HG02870 (cell line): ENCODE data around the gene HAO1.
"Not testable (repeated sequence)": the region's sequence is repeated elsewhere in the genome, so short reads cannot be mapped to it uniquely, and the experiment has no call there.

Experiments
- ATAC-seq: cut with Tn5 transposase; IDR thresholded peaks from one replicate; pipeline ENCODE4 v1.9.1; 2021; ENCODE audit warnings: mild to moderate bottlenecking, moderate library complexity; ENCODE audit not compliant: unreplicated experiment

The HAO1 gene

DNA sequence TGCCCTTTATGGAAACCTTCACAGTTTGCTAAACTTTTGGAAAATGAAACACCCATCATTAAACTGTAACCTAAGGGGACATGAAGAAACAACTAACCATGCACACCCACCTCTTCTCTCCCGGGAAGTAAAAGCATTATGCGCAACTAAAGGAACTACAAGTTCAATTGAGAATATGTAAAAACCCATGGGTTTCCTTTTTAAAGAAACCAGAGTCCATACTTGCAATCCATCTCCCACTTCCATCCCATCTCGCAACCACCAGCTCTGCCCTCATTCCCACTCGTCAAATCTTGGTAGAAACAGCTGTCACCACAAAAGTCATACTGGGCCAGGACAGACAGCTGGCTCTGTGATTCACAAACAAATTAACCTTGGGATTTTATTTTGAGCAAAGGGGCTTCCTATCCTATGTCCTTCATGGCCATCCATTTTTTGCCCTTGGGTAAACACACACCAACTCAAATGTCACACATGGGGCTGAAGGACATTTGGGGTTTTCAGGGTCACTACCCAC is 81.5 kb downstream of the HAO1 start:
- ATAC-seq, result no peak

GRCh38 chr20:7856756-7857155 is 83.5 kb downstream of the HAO1 start:
- ATAC-seq, result no peak

DNA sequence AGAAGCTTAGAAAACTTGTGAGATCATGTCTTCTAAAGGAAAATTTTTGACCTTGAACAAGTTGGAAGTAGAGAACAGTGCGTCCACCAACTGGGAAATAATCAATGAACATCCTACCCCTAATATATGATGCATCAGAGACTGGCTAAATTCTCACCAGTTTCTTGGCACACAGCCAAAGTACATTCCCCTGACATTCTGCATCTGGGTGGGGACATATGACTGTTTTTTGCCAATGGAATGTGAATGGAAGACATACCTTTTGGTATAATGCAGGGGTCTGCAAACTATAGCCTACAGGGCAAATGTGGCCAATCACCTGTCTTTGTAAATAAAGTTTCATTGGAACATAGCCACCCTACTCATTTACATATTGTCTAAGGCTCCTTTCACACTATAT is 84.7 kb downstream of the HAO1 start:
- ATAC-seq, result no peak

DNA sequence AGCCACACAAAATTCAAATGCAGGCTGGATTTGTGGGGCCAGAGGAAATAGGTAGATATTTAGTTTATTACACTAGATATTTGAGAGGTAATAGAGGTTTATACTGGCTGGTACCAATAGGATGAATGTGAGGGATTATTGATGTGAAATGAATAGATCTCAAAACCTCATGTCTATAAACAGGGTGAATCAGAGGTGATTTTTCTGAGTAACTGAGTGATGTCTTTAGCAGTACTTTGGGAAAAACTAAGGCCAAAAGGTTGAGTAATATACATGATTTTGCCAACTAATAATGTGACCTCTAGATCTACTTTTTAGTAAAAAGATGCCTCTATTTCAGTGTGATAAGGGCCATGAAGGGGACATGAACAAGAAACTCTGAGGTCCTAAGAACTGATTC is 86.8 kb downstream of the HAO1 start:
- ATAC-seq, result no peak

GRCh38 chr20:7850775-7851490 is 89.3 kb downstream of the HAO1 start:
- no peak for ATAC-seq

DNA sequence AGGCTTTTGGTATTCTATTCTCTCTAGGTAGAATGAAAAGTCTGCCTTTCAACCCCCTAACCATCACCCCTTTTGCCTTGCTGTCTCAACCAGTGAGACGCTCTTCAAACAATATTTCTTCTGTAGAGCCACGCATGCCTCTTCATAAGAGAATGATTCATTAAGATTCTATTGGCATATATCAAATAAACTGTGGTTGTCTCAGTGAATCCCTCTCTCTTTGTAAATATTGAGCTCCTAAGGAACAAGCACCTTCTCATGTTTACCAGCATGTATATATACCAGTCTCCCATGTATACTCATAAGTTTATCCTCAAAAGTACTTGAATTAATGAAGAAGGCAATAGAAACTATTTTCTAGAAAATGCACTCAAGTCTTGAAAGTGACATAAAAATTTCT is 90.6 kb downstream of the HAO1 start:
- no peak for ATAC-seq

DNA sequence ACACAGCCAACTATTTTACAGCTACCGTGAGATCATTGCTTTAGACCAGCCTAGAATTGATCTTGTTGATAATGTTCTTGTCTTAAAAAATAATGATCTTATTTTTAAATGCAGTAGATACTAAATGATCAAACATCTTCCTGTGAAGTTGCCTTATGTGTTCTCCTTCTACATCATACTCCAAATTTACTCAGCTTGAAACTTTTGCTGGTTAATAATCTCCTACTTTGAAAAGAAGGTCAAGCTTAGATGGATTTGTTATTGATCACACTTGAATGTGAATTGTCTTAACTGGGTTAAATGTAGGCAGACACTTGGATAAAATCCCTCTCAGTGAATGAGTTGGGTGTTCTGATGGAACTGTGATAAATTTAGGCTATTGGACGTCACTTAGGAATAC is 91.9 kb downstream of the HAO1 start:
- ATAC-seq, result no peak

DNA sequence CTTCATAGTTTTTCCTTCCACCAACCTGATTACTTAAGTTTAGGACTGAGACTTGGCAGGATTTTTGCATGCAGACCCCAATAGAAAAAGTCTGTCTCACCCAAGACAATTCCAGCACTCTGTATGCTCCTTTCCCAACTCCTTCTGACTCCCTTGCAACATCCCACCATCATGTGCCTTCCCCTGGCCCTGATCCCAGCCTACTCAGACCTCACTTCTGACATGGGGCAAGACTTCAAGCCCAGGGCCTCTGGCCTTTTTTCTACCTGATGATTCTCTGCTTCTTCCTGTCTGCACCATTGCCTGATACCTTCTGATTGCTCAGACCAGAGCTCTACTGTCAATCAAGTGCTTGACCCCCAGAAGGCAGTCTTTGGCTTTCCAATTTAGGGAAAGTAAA is 96.6 kb downstream of the HAO1 start:
- ATAC-seq, result no peak

DNA sequence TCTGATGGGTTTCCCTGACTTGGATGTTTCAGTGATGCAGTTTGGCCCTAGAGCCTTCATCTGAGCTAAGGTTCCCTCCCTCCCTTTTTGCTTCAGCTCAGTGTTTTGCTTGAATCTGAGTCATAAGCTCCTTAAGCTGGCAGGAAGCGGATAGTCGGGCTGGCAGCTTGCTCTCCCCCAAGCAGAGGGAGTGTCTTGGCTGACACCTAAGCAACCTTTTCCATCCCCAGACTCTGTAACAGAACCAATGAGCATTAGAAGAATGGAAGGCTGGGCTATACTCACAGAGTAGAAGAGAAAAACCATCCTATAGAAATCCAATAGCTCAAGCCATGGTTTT is 98.3 kb downstream of the HAO1 start:
- no peak for ATAC-seq

GRCh38 chr20:7841291-7841970 is 98.8 kb downstream of the HAO1 start:
- ATAC-seq, result no peak

- ATAC-seq, result no peak
These were observed 104.2 kb downstream of the HAO1 start for GRCh38 chr20:7836076-7836475.

DNA sequence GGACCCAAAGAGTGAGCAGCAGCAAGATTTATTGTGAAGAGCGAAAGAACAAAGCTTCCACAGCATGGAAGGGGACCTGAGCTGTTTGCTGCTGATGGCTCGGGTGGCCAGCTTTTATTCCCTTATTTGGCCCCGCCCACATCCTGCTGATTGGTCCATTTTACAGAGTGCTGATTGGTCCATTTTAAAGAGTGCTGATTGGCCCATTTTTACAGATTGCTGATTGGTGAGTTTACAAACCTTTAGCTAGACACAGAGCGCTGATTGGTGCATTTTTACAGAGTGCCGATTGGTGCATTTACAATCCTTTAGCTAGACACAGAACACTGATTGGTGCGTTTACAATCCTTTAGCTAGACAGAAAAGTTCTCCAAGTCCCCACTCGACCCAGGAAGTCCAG is 105.8 kb downstream of the HAO1 start:
- ATAC-seq, result not testable (repeated sequence)
